Smooth muscle cell (in vitro differentiated cells): ENCODE measurements around the gene SULT1A2. TPM values are rescaled to one million over a fixed set of nuclear protein-coding genes. Genes with fewer than 3 reads are reported as not detected.

Experiments used
- DNase-seq: peaks from one replicate; lab custom pipeline; 2025; ENCODE audit not compliant: unreplicated experiment; lab: John Stamatoyannopoulos, UW
- H2AFZ ChIP-seq: fragments of 200-600 bp; sonication (generic); 2 replicates; pipeline ENCODE4 v1.6.0; 2016; ENCODE audit warnings: antibody characterized with exemption, low read depth, mild to moderate bottlenecking
- H3F3A ChIP-seq: fragments of 200-600 bp; sonication (generic); 2 replicates; pipeline ENCODE4 v1.6.0; 2017; ENCODE audit warnings: antibody characterized with exemption, low read depth
- H3K27ac ChIP-seq: fragments of 200-600 bp; sonication (generic); 2 replicates; pipeline ENCODE4 v1.5.1; 2016; ENCODE audit warnings: low read depth, mild to moderate bottlenecking
- H3K27me3 ChIP-seq: fragments of 200-600 bp; sonication (generic); 2 replicates; pipeline ENCODE4 v1.6.1; 2016; ENCODE audit warnings: low read depth, mild to moderate bottlenecking
- H3K36me3 ChIP-seq: fragments of 200-600 bp; sonication (generic); 2 replicates; pipeline ENCODE4 v1.5.1; 2016; ENCODE audit warnings: low read depth
- H3K4me1 ChIP-seq: fragments of 200-600 bp; sonication (generic); 2 replicates; pipeline ENCODE4 v1.5.1; 2016; ENCODE audit warnings: low read depth
- H3K4me2 ChIP-seq: fragments of 200-600 bp; sonication (generic); 2 replicates; pipeline ENCODE4 v1.6.0; 2016; ENCODE audit warnings: mild to moderate bottlenecking
- H3K4me3 ChIP-seq: fragments of 200-600 bp; sonication (generic); 2 replicates; pipeline ENCODE4 v1.5.1; 2016; ENCODE audit warnings: mild to moderate bottlenecking
- H3K79me2 ChIP-seq: fragments of 200-600 bp; sonication (generic); 2 replicates; pipeline ENCODE4 v1.6.0; 2016; ENCODE audit warnings: low read depth, mild to moderate bottlenecking
- H3K9ac ChIP-seq: fragments of 200-600 bp; sonication (generic); 2 replicates; pipeline ENCODE4 v1.6.0; 2016; ENCODE audit warnings: low read depth
- H3K9me3 ChIP-seq: fragments of 200-600 bp; sonication (generic); replicated peaks from 2 replicates; pipeline ENCODE4 v1.5.1; 2016; ENCODE audit warnings: low read depth
- H4K20me1 ChIP-seq: fragments of 200-600 bp; sonication (generic); 2 replicates; pipeline ENCODE4 v1.6.0; 2016; ENCODE audit warnings: low read depth
- WGBS: methylation state at CpG from one replicate; pipeline ENCODE4 v1.1.7; 2016; ENCODE audit warnings: low lambda C conversion rate; 5-methylcytosine and 5-hydroxymethylcytosine counted together
- polyA plus RNA-seq: library from polyadenylated mRNA; unstranded; fragments of >200 nt; fragmentation: Nextera tagmentation; extraction: Ambion mirVana; gene quantifications from 2 replicates; pipeline ENCODE4 v1.2.1, GENCODE V29; 2016
- total RNA-seq: library from RNA; depleted of rRNA; stranded (reverse); fragments of >200 nt; gene quantifications from 2 replicates; pipeline ENCODE4 v1.2.3, GENCODE V29; 2014
- TF ChIP-seq, protein P1 (sequence below): fragments of 200-600 bp; sonication (generic); IDR thresholded peaks from 2 replicates; pipeline ENCODE4 v1.5.1; 2017; ENCODE audit warnings: borderline replicate concordance, mild to moderate bottlenecking, antibody characterized with exemption; ENCODE audit not compliant: insufficient read depth, poor library complexity, severe bottlenecking

The SULT1A2 gene
- total and polyA plus RNA-seq, 2 experiments from 2014 or later = not detected

GRCh38 chr16:28555561-28555960 lies 41.3 kb downstream of the SULT1A2 start:
- H3K27ac ChIP-seq = no peak overlapping the region
- H3K4me2 ChIP-seq = no peak overlapping the region
- H4K20me1 ChIP-seq = no peaks in the 10 kb centered on the region
- no peaks in the 10 kb centered on the region for H3K27me3 ChIP-seq
- H3K9me3 ChIP-seq = no peaks in the 10 kb centered on the region
- H3K4me1 ChIP-seq = peaks cover 3% of the 10 kb centered on the region
- H3K36me3 ChIP-seq = no peaks in the 10 kb centered on the region
- H2AFZ ChIP-seq = no peak overlapping the region
- DNase-seq = no peak
- H3F3A ChIP-seq = no peaks in the 10 kb centered on the region
- H3K4me3 ChIP-seq = no peak overlapping the region
- TF ChIP-seq, protein P1, sequence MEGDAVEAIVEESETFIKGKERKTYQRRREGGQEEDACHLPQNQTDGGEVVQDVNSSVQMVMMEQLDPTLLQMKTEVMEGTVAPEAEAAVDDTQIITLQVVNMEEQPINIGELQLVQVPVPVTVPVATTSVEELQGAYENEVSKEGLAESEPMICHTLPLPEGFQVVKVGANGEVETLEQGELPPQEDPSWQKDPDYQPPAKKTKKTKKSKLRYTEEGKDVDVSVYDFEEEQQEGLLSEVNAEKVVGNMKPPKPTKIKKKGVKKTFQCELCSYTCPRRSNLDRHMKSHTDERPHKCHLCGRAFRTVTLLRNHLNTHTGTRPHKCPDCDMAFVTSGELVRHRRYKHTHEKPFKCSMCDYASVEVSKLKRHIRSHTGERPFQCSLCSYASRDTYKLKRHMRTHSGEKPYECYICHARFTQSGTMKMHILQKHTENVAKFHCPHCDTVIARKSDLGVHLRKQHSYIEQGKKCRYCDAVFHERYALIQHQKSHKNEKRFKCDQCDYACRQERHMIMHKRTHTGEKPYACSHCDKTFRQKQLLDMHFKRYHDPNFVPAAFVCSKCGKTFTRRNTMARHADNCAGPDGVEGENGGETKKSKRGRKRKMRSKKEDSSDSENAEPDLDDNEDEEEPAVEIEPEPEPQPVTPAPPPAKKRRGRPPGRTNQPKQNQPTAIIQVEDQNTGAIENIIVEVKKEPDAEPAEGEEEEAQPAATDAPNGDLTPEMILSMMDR = no peak
- no peaks in the 10 kb centered on the region for H3K79me2 ChIP-seq
- no peak overlapping the region for H3K9ac ChIP-seq
- 82% methylated on average over 2 of the region's 2 CpGs for WGBS

- no peak for DNase-seq
- peak overlapping the region; percentile 70 for H3K4me3 ChIP-seq
- peaks cover 3% of the 10 kb centered on the region for H3K4me1 ChIP-seq
- TF ChIP-seq, protein P1 = no peak
- no peaks in the 10 kb centered on the region for H3K36me3 ChIP-seq
- H2AFZ ChIP-seq = peak overlapping the region; percentile 74
- no peaks in the 10 kb centered on the region for H3K27me3 ChIP-seq
- H3K27ac ChIP-seq = no peak overlapping the region
- no peaks in the 10 kb centered on the region for H4K20me1 ChIP-seq
- no peaks in the 10 kb centered on the region for H3K9me3 ChIP-seq
- H3F3A ChIP-seq = no peaks in the 10 kb centered on the region
- no peaks in the 10 kb centered on the region for H3K79me2 ChIP-seq
- H3K9ac ChIP-seq = no peak overlapping the region
- WGBS = 90% methylated on average over 15 of the region's 15 CpGs
- peak overlapping the region; percentile 92 for H3K4me2 ChIP-seq
These were observed 42.0 kb downstream of the SULT1A2 start for GRCh38 chr16:28554634-28555423.

DNA sequence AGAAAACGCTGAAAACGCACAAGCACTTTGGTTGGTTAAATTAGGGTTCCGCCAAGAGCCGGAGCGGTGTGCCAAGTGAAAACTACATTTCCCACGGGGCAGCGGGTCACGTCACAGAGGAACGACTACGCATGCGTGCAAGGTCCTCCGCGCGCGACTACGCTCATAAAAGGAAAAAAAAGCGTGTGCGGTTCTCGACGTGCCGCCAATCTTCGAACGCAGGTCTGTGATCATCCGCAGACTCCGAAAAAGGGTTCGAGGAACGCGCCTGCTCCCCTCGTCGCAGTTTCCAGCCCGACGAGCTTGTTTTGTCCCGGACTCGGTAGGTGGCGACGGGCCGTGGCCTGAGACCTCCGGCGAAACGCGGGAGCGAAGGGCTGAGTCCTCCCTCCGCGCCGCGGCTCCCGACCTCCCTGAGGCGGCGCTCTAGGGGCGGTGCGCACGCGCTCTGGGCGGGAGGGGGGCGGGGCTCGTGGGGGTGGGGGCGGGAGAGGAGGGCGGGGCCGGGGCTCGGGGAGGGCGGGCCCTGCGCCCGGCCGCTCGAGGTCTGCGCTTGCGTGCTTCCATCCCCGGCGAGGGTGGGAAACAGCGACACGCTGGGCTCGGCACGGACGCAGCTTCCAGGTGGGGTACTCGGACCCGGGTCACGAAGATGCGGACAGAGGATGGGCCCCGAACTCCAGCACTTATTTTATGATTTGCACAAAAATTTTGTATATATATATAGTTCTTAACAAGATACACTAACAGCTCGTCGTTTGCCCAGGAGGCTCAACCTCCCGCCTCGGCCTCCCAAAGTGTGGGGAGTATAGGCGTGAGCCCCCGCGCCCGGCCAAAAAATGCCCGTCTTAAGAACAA lies 42.8 kb downstream of the SULT1A2 start, which contains the start of gene SGF29:
SGF29 (plus strand) TSS at position 145 of the 858 bp plus-strand sequence. CDS start 27,150 bp downstream, outside the sequence.
- Histone ChIP-seq H3K36me3 (no peaks in the 10 kb centered on the region), H3K9me3 (no peaks in the 10 kb centered on the region), H3K27me3 (no peaks in the 10 kb centered on the region), H3K79me2 (no peaks in the 10 kb centered on the region), H4K20me1 (no peaks in the 10 kb centered on the region), H3K4me1 (peaks cover 3% of the 10 kb centered on the region), H2AFZ (peak within 1 kb of the TSS; percentile 84), H3K4me3 (peak within 1 kb of the TSS; percentile 70), H3F3A (no peaks in the 10 kb centered on the region), H3K9ac (peak within 1 kb of the TSS; percentile 74), H3K4me2 (peak within 1 kb of the TSS; percentile 92), H3K27ac (peak within 1 kb of the TSS; percentile 81)
- TF ChIP-seq, protein P1 = peak; percentile 17
- peak; percentile 92 for DNase-seq
- 5% methylated on average over 70 of the region's 88 CpGs for WGBS
